GM21423 (cell line): ENCODE measurements around the gene PRKN.

ENCODE experiments used
- ATAC-seq: cut with Tn5 transposase; IDR thresholded peaks from one replicate; pipeline ENCODE4 v1.9.1; 2021; ENCODE audit warnings: mild to moderate bottlenecking, moderate library complexity; ENCODE audit not compliant: unreplicated experiment

PRKN gene

GRCh38 chr6:161943561-161943960 lies 784.0 kb downstream of the PRKN start:
- ATAC-seq, result no peak

GRCh38 chr6:161941565-161941964 lies 786.0 kb downstream of the PRKN start:
- ATAC-seq, result no peak

GRCh38 chr6:161940519-161940918 lies 787.0 kb downstream of the PRKN start:
- ATAC-seq, result no peak

- no peak for ATAC-seq
Observed at GRCh38 chr6:161926324-161926723, 801.2 kb downstream of the PRKN start.

- no peak for ATAC-seq
Observed at GRCh38 chr6:161924516-161925116, 803.0 kb downstream of the PRKN start.

DNA sequence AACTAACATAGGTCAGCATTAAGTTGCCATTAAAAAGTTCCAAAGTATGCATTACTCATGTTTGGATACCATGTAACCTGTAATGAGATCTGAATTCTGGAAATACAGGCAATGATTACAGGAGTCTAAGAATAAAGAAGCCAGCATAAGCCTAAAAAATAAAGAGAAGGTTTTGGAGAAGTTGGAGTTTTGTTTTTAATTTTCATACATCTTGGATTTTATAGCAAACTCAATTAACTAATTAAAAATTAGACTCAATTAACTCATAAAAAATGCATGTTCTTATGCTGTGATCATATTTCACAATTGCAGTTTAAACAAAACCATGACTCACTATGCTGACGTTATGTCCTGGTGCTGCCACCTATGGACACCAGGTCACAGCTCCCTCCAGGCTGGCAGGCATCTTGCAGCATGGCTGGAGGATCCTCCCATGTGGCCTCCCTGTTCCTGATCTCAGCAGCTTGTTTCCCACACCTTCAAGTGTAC lies 804.9 kb downstream of the PRKN start:
- ATAC-seq, result no peak

- ATAC-seq, result no peak
Observed at GRCh38 chr6:161921602-161922395, 805.8 kb downstream of the PRKN start.

DNA sequence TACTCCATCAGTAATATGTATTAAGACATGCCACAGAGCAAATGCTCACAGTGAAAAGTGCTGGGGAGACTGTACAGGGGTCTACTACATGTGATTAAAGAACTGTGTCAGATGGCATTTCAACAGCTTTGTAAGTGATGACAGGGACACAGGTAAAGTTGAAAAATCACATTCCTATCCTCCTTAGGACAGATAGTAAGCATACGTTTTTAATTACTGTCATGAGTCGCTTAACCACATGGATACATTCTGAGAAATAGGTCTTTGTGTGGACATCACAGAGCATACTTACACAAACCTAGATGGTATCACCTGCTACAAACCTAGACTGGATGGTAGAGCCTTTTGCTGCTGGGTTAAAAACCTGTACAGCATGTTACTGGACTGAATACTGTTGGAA lies 807.9 kb downstream of the PRKN start:
- no peak for ATAC-seq

DNA sequence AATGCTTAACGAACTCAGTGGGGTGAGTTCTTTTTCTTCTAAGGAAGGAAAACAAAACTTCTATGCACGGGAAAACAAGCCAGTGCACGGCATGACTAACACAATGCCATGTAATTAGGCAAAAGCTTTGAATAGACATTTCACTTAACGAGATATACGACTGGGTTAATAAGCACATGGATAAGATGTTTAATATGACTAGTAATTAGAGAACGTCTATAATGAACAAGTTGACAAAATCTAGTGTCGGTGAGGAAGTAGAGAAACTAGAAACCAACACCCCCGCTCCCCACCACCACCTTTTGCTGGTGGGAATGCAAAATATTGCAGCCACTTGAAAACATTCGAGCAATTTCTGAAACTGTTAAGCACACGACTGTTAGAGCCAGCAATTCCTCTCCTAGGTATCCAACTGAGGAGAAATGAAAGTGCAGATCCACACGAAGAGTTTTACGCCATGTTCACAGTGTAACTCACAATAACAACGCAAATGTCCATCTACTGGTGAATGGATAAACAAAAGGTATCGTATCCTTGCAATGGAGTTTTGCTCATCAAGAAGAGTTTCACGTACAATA lies 808.8 kb downstream of the PRKN start:
- no peak for ATAC-seq

DNA sequence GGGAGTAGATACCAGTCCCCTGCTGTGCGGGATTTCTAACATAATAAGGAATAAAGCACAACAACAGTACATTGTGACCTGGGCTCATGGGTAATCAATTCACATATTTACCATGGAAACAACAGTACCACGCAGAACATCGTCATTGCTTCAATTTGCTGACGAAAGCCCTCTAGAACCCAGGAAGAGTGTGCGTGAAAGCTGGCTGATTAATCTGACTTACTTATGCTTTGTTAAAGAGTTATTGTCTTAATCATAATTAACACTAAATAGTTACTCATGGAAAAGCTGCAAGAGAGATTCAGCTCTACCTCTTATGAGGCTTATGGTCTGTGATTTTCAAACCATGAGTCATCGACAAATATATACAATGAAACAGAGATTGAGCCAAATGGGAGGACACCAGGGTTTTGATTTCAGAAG lies 809.4 kb downstream of the PRKN start:
- no peak for ATAC-seq

DNA sequence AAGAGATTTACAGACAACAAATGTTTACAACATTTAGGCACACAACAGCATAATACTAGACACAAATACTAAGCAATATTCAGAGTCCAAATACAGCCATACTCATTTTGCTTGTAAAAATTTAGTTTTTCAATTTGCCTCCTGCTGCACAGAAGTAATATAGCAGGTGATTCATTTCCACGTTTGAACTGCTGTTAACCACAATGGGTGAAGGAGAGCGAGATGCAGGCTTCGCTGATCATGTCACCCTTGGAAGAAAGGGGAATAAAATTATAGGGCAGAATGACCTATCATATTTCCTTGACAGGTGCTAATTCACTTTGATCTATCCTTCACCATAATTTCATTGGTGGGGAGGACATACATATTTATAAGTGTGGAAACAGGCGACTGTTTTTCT lies 809.9 kb downstream of the PRKN start:
- ATAC-seq, result no peak

GRCh38 chr6:161915456-161915964 lies 812.1 kb downstream of the PRKN start:
- ATAC-seq, result no peak

DNA sequence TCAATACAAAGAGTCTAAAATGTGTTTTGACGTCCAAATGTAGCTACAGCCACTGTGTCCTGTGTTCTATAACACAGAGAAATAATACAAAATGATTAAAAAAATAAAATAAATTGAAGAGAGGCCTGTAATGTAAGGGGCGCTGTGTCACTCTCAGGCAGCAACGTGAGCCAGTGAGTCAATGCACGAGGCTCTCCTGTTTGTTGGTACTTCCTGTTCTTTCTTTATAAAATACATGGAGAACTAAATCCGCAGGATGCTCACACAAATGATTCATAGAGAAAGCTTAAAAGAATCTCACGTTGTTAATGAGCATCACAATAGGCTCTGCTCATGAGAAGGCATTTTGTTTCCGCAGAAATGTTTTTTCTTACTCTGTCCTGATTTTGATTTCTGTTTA lies 818.7 kb downstream of the PRKN start:
- no peak for ATAC-seq

- no peak for ATAC-seq
Observed at GRCh38 chr6:161906571-161906970, 821.0 kb downstream of the PRKN start.

GRCh38 chr6:161903584-161904212 lies 823.9 kb downstream of the PRKN start:
- no peak for ATAC-seq

GRCh38 chr6:161901740-161902426 lies 825.7 kb downstream of the PRKN start:
- ATAC-seq, result no peak

GRCh38 chr6:161894436-161894835 lies 833.1 kb downstream of the PRKN start:
- no peak for ATAC-seq

DNA sequence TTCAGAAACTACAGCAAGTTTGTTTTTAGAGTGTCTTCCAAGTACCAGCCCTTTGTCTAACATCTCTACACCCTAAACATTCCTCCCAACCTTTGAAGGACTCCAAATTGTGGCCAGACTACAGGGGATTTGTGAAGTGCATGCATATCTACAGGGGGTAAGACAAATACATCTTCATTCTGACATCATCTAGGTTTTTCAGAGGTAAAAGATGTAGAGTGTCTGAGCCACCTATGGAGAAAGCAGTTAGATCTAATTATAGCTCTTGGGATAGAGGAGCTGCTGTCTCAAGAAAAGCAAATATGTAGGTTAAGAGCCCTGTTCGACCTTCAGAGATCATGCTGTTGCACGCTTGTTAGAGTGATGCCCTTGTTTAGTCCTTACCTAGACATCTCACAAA lies 836.0 kb downstream of the PRKN start:
- no peak for ATAC-seq

DNA sequence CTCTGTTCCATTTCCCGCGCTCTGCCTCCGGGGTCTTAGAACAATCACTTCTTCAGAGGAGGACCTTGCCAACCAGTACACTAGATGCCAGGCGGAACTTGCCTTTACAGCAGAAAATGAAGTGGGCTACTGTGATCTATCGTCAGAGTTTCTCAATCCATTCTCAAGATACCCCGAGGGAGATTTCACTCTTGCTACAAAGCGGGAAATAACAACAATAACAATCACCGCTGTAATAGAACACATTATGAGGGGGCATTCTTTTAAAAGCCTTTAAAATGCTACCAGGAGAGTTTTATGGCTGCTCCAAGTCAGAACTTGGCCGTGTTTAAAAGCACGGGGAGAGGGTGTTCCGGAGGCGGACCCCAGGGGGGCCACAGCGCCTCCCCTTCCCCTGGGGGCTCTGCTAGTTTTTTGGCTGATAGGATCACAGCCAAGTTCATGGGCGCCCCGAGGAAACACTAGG lies 836.7 kb downstream of the PRKN start:
- no peak for ATAC-seq

DNA sequence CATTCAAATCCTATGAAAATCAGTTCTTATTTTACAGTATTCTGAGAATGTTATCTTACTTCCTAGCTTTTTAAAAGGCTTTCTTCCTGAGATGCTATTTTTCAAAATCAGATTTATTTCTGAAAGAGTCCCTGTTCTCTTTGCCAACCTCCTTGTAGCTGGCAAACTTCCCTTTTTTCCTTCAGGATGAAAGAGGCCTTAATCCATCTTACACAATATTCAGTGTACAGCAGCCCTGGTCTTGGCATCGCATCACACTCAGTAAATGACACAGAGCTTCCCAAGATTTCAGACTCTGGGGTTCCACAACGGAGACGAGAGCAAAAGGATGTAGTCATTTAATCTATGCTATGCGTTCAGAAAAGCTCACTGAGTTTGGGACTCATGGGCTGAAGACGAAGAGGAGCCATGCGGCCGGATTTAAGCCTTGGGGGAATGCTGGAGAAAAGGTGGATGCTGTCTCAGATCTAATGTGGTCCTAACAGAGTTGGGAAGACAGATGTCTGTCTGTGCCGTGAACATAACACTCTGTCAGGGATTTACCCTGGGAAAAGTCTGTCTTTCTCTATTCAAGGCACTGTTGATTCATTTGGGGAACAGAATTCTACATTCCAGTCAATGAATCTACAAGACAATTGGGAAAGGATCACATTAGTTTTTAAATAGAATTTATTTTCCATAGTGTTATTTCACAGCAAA lies 837.3 kb downstream of the PRKN start:
- no peak for ATAC-seq
